ENCODE data around the gene CRYBG1.

CRYBG1 gene

DNA sequence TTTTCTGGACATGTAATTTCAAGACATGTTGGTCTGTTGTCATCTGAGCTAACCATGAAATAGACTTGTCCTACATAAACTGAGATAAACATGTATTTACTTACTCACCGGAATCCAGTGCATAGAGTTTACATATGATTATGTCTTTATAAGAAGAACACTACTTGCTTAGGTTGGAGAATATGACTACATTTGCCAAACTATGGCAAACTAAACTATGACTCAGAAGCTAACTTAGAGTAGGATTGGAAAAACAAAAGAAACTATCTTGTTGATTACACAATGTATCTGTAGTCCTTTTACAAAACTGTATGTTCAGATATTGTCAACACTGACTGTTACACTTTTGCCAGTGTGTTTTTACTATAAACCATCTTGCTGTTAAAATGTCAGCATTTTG lies 113.3 kb downstream of the CRYBG1 start:
- H3K27me3 ChIP-seq (ENCODE audit: control insufficient read depth, insufficient read depth, low read length): peaks cover 51% of the 10 kb centered on the region
- H3K36me3 ChIP-seq (ENCODE audit: control insufficient read depth, insufficient read depth, low read length): no peaks in the 10 kb centered on the region
- H3K4me1 ChIP-seq (ENCODE audit: control insufficient read depth, insufficient read depth, low read length): peaks cover 10% of the 10 kb centered on the region
- H3K9ac ChIP-seq (ENCODE audit: low read length): no peak overlapping the region
- H3K4me3 ChIP-seq (ENCODE audit: low read length): no peak overlapping the region
- no peaks in the 10 kb centered on the region for H3K9me3 ChIP-seq (ENCODE audit: control insufficient read depth, low read length)

DNA sequence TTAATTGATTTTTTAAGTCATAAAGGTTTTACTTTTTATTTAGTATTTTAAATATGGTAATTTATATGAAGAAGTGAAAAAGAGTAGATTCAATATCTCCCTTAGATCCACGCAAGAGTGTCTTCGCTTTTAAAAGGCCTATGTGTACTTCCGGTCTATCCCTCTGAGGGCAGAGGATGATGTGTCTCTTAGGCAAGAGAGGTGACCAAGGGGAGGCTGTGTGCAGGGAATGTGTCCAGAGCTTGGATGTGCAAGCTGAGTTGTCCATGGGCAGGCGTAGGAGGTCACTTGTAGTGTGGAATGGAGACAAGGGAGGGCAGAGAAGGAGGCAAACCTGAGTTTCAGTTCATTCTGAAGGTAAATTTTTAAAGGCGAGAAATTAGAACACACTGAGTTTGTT lies 113.9 kb downstream of the CRYBG1 start:
- Histone ChIP-seq H3K27me3 (ENCODE audit: control insufficient read depth, insufficient read depth, low read length) (peaks cover 46% of the 10 kb centered on the region), H3K4me3 (ENCODE audit: low read length) (no peak overlapping the region), H3K4me1 (ENCODE audit: control insufficient read depth, insufficient read depth, low read length) (peaks cover 10% of the 10 kb centered on the region), H3K9ac (ENCODE audit: low read length) (no peak overlapping the region), H3K36me3 (ENCODE audit: control insufficient read depth, insufficient read depth, low read length) (no peaks in the 10 kb centered on the region), H3K9me3 (ENCODE audit: control insufficient read depth, low read length) (no peaks in the 10 kb centered on the region)

DNA sequence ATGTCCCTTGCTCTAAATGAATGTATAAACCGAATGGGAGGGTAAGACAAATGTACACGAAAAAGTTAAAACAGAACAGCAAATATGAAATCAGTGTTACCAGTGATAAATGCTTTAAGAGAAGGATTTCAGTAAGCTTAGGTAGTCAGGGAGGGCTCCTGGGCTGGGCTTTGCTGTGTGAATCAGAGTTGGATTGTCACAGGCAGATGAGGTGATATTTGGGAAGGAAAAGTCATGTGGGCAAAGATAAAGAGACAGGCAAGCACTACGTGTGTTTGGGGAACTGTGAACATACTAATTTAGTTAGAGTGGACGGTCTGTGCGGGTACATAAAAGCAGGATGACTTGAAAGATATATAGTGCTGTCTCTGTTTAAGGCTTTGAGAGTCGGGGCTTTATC lies 114.8 kb downstream of the CRYBG1 start:
- peaks cover 10% of the 10 kb centered on the region for H3K4me1 ChIP-seq (ENCODE audit: control insufficient read depth, insufficient read depth, low read length)
- H3K9ac ChIP-seq (ENCODE audit: low read length): no peak overlapping the region
- peaks cover 44% of the 10 kb centered on the region for H3K27me3 ChIP-seq (ENCODE audit: control insufficient read depth, insufficient read depth, low read length)
- H3K36me3 ChIP-seq (ENCODE audit: control insufficient read depth, insufficient read depth, low read length): no peaks in the 10 kb centered on the region
- H3K9me3 ChIP-seq (ENCODE audit: control insufficient read depth, low read length): no peaks in the 10 kb centered on the region
- no peak overlapping the region for H3K4me3 ChIP-seq (ENCODE audit: low read length)

DNA sequence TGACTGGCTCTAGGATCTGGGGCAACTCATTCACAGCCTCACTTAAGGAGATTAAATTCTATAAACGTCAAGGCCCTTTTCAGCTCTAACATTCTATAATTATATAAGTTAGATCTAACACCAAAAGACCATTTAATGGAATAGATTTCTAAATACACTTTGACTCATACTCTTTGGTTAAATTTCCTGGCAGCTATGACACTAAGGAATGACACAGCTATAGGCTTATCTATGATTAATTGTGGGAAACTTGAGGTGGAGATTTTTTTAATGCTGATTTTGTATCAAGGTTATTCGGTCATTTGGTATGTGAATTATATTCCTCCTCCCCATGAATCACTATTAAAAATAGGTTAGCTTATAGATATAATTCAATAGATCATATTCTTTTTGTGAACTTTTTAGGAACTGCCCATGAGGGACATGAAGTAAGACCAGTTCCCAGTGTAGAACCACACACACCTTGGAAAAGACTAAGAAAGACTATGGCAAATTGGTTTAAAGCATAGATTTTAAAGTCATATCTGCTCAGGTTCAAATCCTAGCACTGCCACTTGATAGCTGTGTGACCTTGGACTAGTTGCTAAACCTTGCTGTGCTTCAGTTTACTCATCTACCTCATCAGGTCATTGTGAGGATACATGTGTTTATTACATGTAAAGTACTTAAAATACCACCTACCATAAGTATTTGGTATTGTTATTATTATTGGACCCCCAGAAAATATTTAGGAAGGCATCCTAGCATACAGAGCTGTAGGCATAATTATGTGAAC lies 116.0 kb downstream of the CRYBG1 start:
- Histone ChIP-seq H3K36me3 (ENCODE audit: control insufficient read depth, insufficient read depth, low read length) (no peaks in the 10 kb centered on the region), H3K9ac (ENCODE audit: low read length) (no peak overlapping the region), H3K9me3 (ENCODE audit: control insufficient read depth, low read length) (no peaks in the 10 kb centered on the region), H3K4me3 (ENCODE audit: low read length) (no peak overlapping the region), H3K27me3 (ENCODE audit: control insufficient read depth, insufficient read depth, low read length) (peaks cover 34% of the 10 kb centered on the region), H3K4me1 (ENCODE audit: control insufficient read depth, insufficient read depth, low read length) (peaks cover 10% of the 10 kb centered on the region)

DNA sequence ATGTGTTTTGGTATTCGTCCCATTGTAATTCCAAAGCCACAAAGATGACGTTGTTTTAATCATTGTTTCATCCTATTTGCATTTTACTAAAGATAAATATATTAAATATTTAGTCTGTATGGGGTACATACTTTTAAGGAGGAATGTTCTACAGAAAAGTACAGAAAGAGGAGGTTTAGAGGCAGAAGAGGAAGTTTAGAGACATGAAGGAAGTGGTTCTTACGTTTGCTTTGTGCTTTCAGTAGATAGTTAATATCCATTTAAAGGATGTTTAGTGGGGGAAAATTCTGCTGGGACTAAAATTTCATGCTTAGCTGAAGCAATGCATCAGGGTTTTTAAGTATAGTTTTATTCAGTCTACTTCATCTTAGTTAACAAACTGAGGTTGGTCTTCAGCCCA lies 116.6 kb downstream of the CRYBG1 start:
- Histone ChIP-seq H3K9me3 (ENCODE audit: control insufficient read depth, low read length) (no peaks in the 10 kb centered on the region), H3K4me3 (ENCODE audit: low read length) (no peak overlapping the region), H3K27me3 (ENCODE audit: control insufficient read depth, insufficient read depth, low read length) (peaks cover 36% of the 10 kb centered on the region), H3K9ac (ENCODE audit: low read length) (no peak overlapping the region), H3K36me3 (ENCODE audit: control insufficient read depth, insufficient read depth, low read length) (no peaks in the 10 kb centered on the region), H3K4me1 (ENCODE audit: control insufficient read depth, insufficient read depth, low read length) (peaks cover 10% of the 10 kb centered on the region)

DNA sequence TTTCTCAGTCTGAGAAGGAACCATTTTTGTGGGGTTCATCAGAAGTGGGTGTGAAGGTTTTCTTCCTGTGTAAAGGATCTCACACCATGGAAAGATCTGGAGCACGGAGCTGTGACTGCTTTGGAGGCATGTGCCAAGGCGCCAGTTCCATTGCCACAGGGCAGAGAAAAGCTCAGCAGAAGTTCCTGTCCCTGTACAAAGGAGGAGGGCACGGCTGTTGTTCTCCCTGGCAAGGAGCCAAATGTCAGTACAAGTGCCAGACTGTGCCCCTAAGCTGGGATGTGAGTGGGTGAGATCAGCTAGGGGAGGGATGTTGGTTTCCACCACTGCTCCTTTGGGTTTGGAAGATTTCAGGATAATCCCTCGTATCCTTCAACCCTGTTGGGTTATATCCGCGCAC lies 117.3 kb downstream of the CRYBG1 start:
- Histone ChIP-seq H3K9ac (ENCODE audit: low read length) (no peak overlapping the region), H3K4me1 (ENCODE audit: control insufficient read depth, insufficient read depth, low read length) (peaks cover 10% of the 10 kb centered on the region), H3K36me3 (ENCODE audit: control insufficient read depth, insufficient read depth, low read length) (no peaks in the 10 kb centered on the region), H3K27me3 (ENCODE audit: control insufficient read depth, insufficient read depth, low read length) (peaks cover 36% of the 10 kb centered on the region), H3K9me3 (ENCODE audit: control insufficient read depth, low read length) (no peaks in the 10 kb centered on the region), H3K4me3 (ENCODE audit: low read length) (no peak overlapping the region)

DNA sequence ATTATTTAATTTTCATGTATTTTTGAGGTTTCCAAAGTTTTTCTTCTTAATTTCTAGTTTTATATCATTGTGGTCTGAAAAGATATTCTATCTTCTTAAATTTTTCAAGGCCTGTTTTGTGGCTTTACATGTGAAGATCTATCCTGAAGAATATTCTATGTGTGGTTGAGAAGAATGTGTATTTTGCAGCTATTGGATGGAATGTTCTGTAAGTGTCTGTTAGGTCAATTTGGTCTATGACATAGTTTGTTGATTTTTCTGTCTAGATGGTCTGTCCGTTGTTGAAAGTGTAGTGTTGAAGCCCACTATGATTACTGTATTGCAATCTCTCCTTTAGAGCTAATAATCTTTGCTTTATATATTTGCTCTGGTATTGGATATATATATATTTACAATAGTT lies 125.7 kb downstream of the CRYBG1 start:
- H3K9me3 ChIP-seq (ENCODE audit: control insufficient read depth, low read length): no peaks in the 10 kb centered on the region
- peaks cover 3% of the 10 kb centered on the region for H3K27me3 ChIP-seq (ENCODE audit: control insufficient read depth, insufficient read depth, low read length)
- H3K9ac ChIP-seq (ENCODE audit: low read length): no peak overlapping the region
- no peaks in the 10 kb centered on the region for H3K4me1 ChIP-seq (ENCODE audit: control insufficient read depth, insufficient read depth, low read length)
- no peaks in the 10 kb centered on the region for H3K36me3 ChIP-seq (ENCODE audit: control insufficient read depth, insufficient read depth, low read length)
- no peak overlapping the region for H3K4me3 ChIP-seq (ENCODE audit: low read length)

DNA sequence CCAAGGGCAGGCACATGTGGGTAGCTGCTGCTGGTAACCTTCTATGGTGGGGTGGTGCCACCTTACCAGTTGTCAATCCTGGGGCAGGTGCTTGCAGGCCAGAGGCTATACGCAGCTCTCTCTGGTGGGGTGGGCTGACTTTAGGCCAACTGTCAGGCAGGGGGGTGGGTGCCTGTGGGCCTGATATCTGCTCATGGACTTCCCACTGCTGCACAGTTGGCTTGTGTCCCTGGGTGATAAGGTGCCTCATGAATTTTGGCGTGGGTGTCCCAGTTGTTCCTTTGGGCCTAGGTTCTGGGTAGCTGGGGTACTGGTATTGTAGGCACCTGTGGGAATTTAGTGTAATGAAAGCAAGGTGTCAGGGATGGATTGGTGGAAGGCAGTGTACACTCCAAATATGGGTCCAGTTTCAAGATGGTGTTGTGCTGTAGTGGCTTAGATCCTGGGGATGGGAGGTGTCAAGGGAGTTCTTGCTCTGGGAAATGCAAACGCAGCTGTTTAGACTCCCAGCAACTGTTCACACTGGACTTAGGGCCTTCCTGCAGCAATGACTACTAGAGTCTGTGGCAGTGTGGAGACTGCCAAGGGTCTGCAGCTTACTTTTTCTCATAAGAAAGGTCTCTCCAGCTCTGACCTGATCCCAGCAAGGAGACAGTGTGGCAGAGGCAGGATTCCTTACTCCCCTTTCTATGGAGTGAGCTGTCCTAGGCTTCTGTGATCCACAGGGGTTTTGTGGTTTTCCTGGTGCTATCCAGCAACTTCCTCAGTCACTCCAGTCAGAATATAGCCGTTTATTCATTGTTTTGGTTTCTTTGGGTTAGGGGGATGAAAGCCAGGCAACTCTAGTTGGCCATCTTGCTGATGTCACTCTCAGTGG lies 128.2 kb downstream of the CRYBG1 start:
- H3K9me3 ChIP-seq (ENCODE audit: control insufficient read depth, low read length): no peaks in the 10 kb centered on the region
- no peaks in the 10 kb centered on the region for H3K27me3 ChIP-seq (ENCODE audit: control insufficient read depth, insufficient read depth, low read length)
- no peak overlapping the region for H3K9ac ChIP-seq (ENCODE audit: low read length)
- no peaks in the 10 kb centered on the region for H3K36me3 ChIP-seq (ENCODE audit: control insufficient read depth, insufficient read depth, low read length)
- H3K4me1 ChIP-seq (ENCODE audit: control insufficient read depth, insufficient read depth, low read length): no peaks in the 10 kb centered on the region
- no peak overlapping the region for H3K4me3 ChIP-seq (ENCODE audit: low read length)

DNA sequence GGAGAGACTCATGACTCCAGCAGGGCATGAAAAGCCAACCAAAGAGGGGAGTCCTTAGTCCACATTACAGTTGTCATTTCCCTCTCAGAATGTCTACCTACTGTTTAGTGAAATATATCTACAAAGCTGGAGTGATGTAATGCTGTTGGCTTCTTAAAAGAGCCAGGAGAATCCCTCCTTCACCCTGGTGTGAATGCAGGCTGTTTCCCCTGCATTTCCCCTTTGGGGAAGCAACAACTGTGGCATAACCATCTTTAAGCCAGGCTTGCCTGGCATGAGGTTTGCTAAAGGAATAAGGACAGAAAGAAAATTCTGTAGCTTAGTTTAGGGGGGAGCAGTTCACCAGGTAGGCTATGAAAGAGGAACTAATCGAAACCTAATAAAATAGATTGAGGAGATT lies 129.5 kb downstream of the CRYBG1 start:
- H3K9me3 ChIP-seq (ENCODE audit: control insufficient read depth, low read length): no peaks in the 10 kb centered on the region
- H3K9ac ChIP-seq (ENCODE audit: low read length): no peak overlapping the region
- H3K4me3 ChIP-seq (ENCODE audit: low read length): no peak overlapping the region
- H3K27me3 ChIP-seq (ENCODE audit: control insufficient read depth, insufficient read depth, low read length): no peaks in the 10 kb centered on the region
- H3K4me1 ChIP-seq (ENCODE audit: control insufficient read depth, insufficient read depth, low read length): no peaks in the 10 kb centered on the region
- no peaks in the 10 kb centered on the region for H3K36me3 ChIP-seq (ENCODE audit: control insufficient read depth, insufficient read depth, low read length)

DNA sequence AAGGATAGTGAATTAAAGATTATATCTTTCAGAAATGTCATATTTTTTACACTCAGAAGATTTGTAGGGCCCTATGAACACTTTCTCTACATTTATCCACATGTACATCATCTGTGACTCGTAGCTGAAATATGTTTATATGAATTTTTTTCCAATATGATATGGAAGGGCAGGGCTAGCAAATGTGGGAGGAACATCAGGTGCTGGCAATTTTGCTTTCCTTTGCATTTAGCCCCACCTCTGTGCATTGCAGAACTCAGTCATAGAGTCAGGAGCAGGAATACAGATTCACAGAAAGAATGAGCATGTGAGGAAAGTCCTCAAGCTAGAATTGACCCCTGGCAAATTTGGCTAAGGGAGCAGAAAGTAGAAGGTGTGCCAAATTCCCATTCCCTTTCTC lies 129.9 kb downstream of the CRYBG1 start:
- Histone ChIP-seq H3K4me1 (ENCODE audit: control insufficient read depth, insufficient read depth, low read length) (no peaks in the 10 kb centered on the region), H3K36me3 (ENCODE audit: control insufficient read depth, insufficient read depth, low read length) (no peaks in the 10 kb centered on the region), H3K9ac (ENCODE audit: low read length) (no peak overlapping the region), H3K27me3 (ENCODE audit: control insufficient read depth, insufficient read depth, low read length) (no peaks in the 10 kb centered on the region), H3K4me3 (ENCODE audit: low read length) (no peak overlapping the region), H3K9me3 (ENCODE audit: control insufficient read depth, low read length) (no peaks in the 10 kb centered on the region)

DNA sequence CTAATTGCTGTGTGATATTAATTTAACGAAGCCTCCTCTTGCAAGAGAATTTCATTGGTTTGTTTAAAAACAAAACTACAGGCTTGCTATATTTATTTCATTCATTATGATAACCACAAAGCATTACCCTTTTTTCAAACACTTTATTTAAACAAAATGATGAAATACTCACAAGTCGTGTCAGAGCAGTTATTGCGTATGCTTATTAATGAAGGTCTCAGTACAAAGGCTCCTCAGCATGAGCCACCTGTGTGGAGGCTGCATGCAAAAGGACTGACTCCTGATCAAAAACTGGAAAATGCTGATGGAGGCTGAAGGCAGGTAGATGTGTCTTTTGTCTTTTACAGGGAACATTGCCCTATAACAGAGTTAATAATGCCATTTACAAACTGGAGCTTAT lies 130.5 kb downstream of the CRYBG1 start:
- H3K4me1 ChIP-seq (ENCODE audit: control insufficient read depth, insufficient read depth, low read length): no peaks in the 10 kb centered on the region
- no peaks in the 10 kb centered on the region for H3K36me3 ChIP-seq (ENCODE audit: control insufficient read depth, insufficient read depth, low read length)
- no peaks in the 10 kb centered on the region for H3K27me3 ChIP-seq (ENCODE audit: control insufficient read depth, insufficient read depth, low read length)
- H3K9ac ChIP-seq (ENCODE audit: low read length): no peak overlapping the region
- no peak overlapping the region for H3K4me3 ChIP-seq (ENCODE audit: low read length)
- no peaks in the 10 kb centered on the region for H3K9me3 ChIP-seq (ENCODE audit: control insufficient read depth, low read length)

DNA sequence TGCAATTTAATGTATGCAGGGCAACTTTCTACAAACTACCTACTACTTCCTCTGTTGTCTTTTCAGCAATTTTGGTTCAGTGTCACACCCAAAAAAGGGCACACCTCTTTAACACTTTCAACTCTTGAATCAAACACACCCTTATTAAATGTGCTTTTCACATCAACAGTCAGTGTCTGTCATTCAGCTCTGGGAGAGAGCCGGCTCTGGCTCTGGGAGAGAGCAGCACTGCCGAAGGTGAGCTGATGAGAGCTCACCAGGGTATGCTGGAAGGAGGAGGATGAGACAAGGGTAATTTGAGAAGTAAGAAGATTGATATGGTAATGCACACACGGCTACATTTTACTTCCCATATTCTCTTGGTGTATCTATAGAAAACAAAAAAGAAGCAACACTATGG lies 134.5 kb downstream of the CRYBG1 start:
- no peaks in the 10 kb centered on the region for H3K27me3 ChIP-seq (ENCODE audit: control insufficient read depth, insufficient read depth, low read length)
- H3K9ac ChIP-seq (ENCODE audit: low read length): no peak overlapping the region
- no peaks in the 10 kb centered on the region for H3K4me1 ChIP-seq (ENCODE audit: control insufficient read depth, insufficient read depth, low read length)
- H3K36me3 ChIP-seq (ENCODE audit: control insufficient read depth, insufficient read depth, low read length): no peaks in the 10 kb centered on the region
- H3K4me3 ChIP-seq (ENCODE audit: low read length): no peak overlapping the region
- H3K9me3 ChIP-seq (ENCODE audit: control insufficient read depth, low read length): no peaks in the 10 kb centered on the region

Data from mucosa of stomach (tissue), 1 donor.